Neural cell (in vitro differentiated cells): ENCODE measurements around the gene BSX. TPM values are rescaled to one million over a fixed set of nuclear protein-coding genes. Genes with fewer than 3 reads are reported as not detected.

Source experiments
- H2AFZ ChIP-seq: fragments of 200-600, 300-800 bp; sonication (generic), shearing (Covaris generic); 2 replicates; pipeline ENCODE4 v1.6.0; 2014; ENCODE audit warnings: low read depth, mild to moderate bottlenecking, antibody characterized with exemption, low read length, moderate library complexity
- H3F3A ChIP-seq: fragments of 200-600 bp; shearing (Covaris generic); 2 replicates; pipeline ENCODE4 v1.6.1; 2016; ENCODE audit warnings: mild to moderate bottlenecking, moderate library complexity, mixed read lengths, antibody characterized with exemption, low read length; ENCODE audit not compliant: insufficient read depth, poor library complexity, severe bottlenecking
- H3K27ac ChIP-seq: fragments of 200-600, 300-800 bp; sonication (generic), shearing (Covaris generic); 2 replicates; pipeline ENCODE4 v1.5.1; 2014; ENCODE audit warnings: mild to moderate bottlenecking, low read length, moderate library complexity
- H3K27me3 ChIP-seq: fragments of 300-800, 200-600 bp; sonication (generic), shearing (Covaris generic); 2 replicates; pipeline ENCODE4 v1.6.0; 2014; ENCODE audit warnings: mild to moderate bottlenecking, low read depth, low read length, moderate library complexity; ENCODE audit not compliant: insufficient read depth
- H3K36me3 ChIP-seq: fragments of 300-800, 200-600 bp; sonication (generic), shearing (Covaris generic); 2 replicates; pipeline ENCODE4 v1.5.1; 2014; ENCODE audit warnings: mild to moderate bottlenecking, antibody characterized with exemption, low read length, moderate library complexity; ENCODE audit not compliant: insufficient read depth
- H3K4me2 ChIP-seq: fragments of 300-800, 200-600 bp; sonication (generic), shearing (Covaris generic); 2 replicates; pipeline ENCODE4 v1.6.0; 2014; ENCODE audit warnings: mild to moderate bottlenecking, low read length
- H3K4me3 ChIP-seq: fragments of 300-800, 200-600 bp; sonication (generic), shearing (Covaris generic); 2 replicates; pipeline ENCODE4 v1.5.1; 2014; ENCODE audit warnings: mild to moderate bottlenecking, low read length, moderate library complexity
- H3K79me2 ChIP-seq: fragments of 200-600 bp; shearing (Covaris generic); replicated peaks from 2 replicates; pipeline ENCODE4 v1.6.0; 2014; ENCODE audit warnings: mild to moderate bottlenecking, low read length, moderate library complexity; ENCODE audit not compliant: insufficient read depth
- H3K9ac ChIP-seq: fragments of 300-800, 200-600 bp; sonication (generic), shearing (Covaris generic); 2 replicates; pipeline ENCODE4 v1.6.1; 2016; ENCODE audit warnings: mild to moderate bottlenecking, low read length, mixed read lengths
- H3K9me2 ChIP-seq: fragments of 200-600 bp; shearing (Covaris generic); 2 replicates; pipeline ENCODE4 v1.6.1; 2016; ENCODE audit warnings: mild to moderate bottlenecking, low read length, mixed read lengths; ENCODE audit not compliant: insufficient read depth
- H3K9me3 ChIP-seq: fragments of 200-600, 300-800 bp; sonication (generic), shearing (Covaris generic); 2 replicates; pipeline ENCODE4 v1.6.1; 2016; ENCODE audit warnings: mild to moderate bottlenecking, mixed run types, low read length, moderate library complexity, mixed read lengths
- H4K20me1 ChIP-seq: fragments of 200-600 bp; shearing (Covaris generic); 2 replicates; pipeline ENCODE4 v1.6.1; 2016; ENCODE audit warnings: mild to moderate bottlenecking, mixed run types; ENCODE audit not compliant: insufficient read depth
- EP300 ChIP-seq: fragments of 450-650 bp; conservative IDR thresholded peaks from 2 replicates; pipeline ENCODE4 v1.6.1; 2014; ENCODE audit warnings: antibody characterized with exemption, mild to moderate bottlenecking, moderate library complexity; ENCODE audit not compliant: poor library complexity, severe bottlenecking
- EZH2 ChIP-seq: fragments of 200-600, 300-800 bp; shearing (Covaris generic), sonication (generic); IDR thresholded peaks from 2 replicates; pipeline ENCODE4 v1.6.1; 2014; ENCODE audit warnings: antibody characterized with exemption, low read length, borderline replicate concordance, mild to moderate bottlenecking; ENCODE audit not compliant: insufficient read depth, poor library complexity, severe bottlenecking
- MXI1 ChIP-seq: fragments of 450-650 bp; conservative IDR thresholded peaks from 2 replicates; pipeline ENCODE4 v1.6.1; 2014; ENCODE audit warnings: antibody characterized with exemption, mild to moderate bottlenecking; ENCODE audit not compliant: poor library complexity, severe bottlenecking
- POLR2AphosphoS5 ChIP-seq: IDR thresholded peaks from 2 replicates; pipeline ENCODE4 v1.6.1; 2012
- RAD21 ChIP-seq: fragments of 450-650 bp; conservative IDR thresholded peaks from 2 replicates; pipeline ENCODE4 v1.6.1; 2014; ENCODE audit warnings: antibody characterized with exemption, mild to moderate bottlenecking, moderate library complexity
- SMC3 ChIP-seq: fragments of 450-650 bp; conservative IDR thresholded peaks from 2 replicates; pipeline ENCODE4 v1.6.1; 2014; ENCODE audit warnings: antibody characterized with exemption, mild to moderate bottlenecking, moderate library complexity; ENCODE audit not compliant: poor library complexity
- TAF1 ChIP-seq: IDR thresholded peaks from 2 replicates; pipeline ENCODE4 v1.6.1; 2012; ENCODE audit warnings: low read depth
- polyA plus RNA-seq: library from polyadenylated mRNA; depleted of rRNA; stranded (reverse); fragments of >200 nt; gene quantifications from 2 replicates; pipeline ENCODE4 v1.2.3, GENCODE V29; 2014
- TF ChIP-seq, protein P1 (sequence below): fragments of 450-650 bp; IDR thresholded peaks from 2 replicates; pipeline ENCODE4 v1.5.1; 2014; ENCODE audit warnings: antibody characterized with exemption, mild to moderate bottlenecking, moderate library complexity; ENCODE audit not compliant: poor library complexity, severe bottlenecking
- TF ChIP-seq, protein P2 (sequence below): IDR thresholded peaks from 2 replicates; pipeline ENCODE4 v1.6.1; 2012; ENCODE audit warnings: borderline replicate concordance

The BSX gene
- polyA plus RNA-seq, 1 donor from 2014 or later: not detected

DNA sequence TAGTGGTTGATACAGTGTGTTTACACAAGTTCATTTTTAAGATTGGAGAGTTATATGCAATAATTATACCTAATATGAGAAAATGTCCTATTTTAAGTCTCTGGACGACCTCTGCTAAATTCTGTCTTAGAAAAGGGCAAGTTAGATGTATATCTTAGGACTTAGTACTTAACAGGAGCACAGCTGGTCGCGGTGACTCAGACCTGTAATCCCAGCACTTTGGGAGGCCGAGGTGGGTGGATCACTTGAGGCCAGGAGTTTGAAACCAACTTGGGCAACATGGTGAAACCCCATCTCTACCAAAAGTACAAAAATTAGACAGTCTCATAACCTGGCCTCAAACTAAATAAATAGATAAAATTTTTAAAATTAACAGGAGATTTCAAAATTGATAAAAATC lies 27.2 kb downstream of the BSX start:
- Histone ChIP-seq H3K36me3 (no peaks in the 10 kb centered on the region), H3F3A (no peaks in the 10 kb centered on the region), H3K4me2 (no peak overlapping the region), H3K9ac (no peak overlapping the region), H3K4me3 (no peak overlapping the region), H3K27ac (no peak overlapping the region), H3K79me2 (no peaks in the 10 kb centered on the region), H3K9me2 (no peaks in the 10 kb centered on the region), H3K27me3 (peaks cover 10% of the 10 kb centered on the region), H4K20me1 (no peaks in the 10 kb centered on the region), H2AFZ (no peak overlapping the region), H3K9me3 (no peaks in the 10 kb centered on the region)
- TF ChIP-seq EP300 (no peak), EZH2 (no peak), RAD21 (no peak), MXI1 (no peak)
- TF ChIP-seq, protein P1, sequence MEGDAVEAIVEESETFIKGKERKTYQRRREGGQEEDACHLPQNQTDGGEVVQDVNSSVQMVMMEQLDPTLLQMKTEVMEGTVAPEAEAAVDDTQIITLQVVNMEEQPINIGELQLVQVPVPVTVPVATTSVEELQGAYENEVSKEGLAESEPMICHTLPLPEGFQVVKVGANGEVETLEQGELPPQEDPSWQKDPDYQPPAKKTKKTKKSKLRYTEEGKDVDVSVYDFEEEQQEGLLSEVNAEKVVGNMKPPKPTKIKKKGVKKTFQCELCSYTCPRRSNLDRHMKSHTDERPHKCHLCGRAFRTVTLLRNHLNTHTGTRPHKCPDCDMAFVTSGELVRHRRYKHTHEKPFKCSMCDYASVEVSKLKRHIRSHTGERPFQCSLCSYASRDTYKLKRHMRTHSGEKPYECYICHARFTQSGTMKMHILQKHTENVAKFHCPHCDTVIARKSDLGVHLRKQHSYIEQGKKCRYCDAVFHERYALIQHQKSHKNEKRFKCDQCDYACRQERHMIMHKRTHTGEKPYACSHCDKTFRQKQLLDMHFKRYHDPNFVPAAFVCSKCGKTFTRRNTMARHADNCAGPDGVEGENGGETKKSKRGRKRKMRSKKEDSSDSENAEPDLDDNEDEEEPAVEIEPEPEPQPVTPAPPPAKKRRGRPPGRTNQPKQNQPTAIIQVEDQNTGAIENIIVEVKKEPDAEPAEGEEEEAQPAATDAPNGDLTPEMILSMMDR: no peak

DNA sequence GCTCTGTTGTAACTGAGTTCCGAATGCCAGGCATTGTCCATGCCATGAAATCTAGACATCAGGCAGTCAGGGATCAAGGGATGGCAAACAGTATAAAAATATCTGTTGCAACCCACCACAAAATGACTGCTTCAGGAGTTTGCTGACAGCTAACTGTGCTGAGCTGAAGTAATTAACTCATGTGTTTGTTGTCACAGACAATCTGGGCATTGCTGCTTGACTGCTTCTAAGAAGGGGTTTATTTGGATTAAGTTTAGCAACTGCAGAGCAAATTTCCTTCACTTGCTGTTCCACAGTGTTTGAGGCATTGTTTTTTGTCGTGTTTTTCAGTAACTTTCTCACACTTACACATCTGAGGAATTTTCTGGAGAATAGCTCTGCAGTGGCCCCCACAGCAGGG lies 30.4 kb downstream of the BSX start:
- Histone ChIP-seq H3K27ac (no peak overlapping the region), H2AFZ (no peak overlapping the region), H3K27me3 (peaks cover 7% of the 10 kb centered on the region), H3K4me2 (no peak overlapping the region), H3K36me3 (no peaks in the 10 kb centered on the region), H3K9ac (no peak overlapping the region), H3K4me3 (no peak overlapping the region), H3K9me3 (no peaks in the 10 kb centered on the region), H3K79me2 (no peaks in the 10 kb centered on the region), H3K9me2 (no peaks in the 10 kb centered on the region), H4K20me1 (no peaks in the 10 kb centered on the region), H3F3A (no peaks in the 10 kb centered on the region)
- no peak for TF ChIP-seq EP300
- TF ChIP-seq POLR2AphosphoS5: no peak
- TF ChIP-seq, protein P2, sequence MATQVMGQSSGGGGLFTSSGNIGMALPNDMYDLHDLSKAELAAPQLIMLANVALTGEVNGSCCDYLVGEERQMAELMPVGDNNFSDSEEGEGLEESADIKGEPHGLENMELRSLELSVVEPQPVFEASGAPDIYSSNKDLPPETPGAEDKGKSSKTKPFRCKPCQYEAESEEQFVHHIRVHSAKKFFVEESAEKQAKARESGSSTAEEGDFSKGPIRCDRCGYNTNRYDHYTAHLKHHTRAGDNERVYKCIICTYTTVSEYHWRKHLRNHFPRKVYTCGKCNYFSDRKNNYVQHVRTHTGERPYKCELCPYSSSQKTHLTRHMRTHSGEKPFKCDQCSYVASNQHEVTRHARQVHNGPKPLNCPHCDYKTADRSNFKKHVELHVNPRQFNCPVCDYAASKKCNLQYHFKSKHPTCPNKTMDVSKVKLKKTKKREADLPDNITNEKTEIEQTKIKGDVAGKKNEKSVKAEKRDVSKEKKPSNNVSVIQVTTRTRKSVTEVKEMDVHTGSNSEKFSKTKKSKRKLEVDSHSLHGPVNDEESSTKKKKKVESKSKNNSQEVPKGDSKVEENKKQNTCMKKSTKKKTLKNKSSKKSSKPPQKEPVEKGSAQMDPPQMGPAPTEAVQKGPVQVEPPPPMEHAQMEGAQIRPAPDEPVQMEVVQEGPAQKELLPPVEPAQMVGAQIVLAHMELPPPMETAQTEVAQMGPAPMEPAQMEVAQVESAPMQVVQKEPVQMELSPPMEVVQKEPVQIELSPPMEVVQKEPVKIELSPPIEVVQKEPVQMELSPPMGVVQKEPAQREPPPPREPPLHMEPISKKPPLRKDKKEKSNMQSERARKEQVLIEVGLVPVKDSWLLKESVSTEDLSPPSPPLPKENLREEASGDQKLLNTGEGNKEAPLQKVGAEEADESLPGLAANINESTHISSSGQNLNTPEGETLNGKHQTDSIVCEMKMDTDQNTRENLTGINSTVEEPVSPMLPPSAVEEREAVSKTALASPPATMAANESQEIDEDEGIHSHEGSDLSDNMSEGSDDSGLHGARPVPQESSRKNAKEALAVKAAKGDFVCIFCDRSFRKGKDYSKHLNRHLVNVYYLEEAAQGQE: no peak
- TF ChIP-seq EZH2: no peak
- TF ChIP-seq MXI1: no peak
- TF ChIP-seq TAF1: no peak
- TF ChIP-seq, protein P1: no peak
- TF ChIP-seq RAD21: no peak
- TF ChIP-seq SMC3: no peak
